Tibial nerve (tissue), 4 donors: ENCODE results near the gene LHFPL3.

ENCODE experiments used
- CTCF ChIP-seq, 5 experiments: fragments of 200-600 bp in 3 of 5; fragments of 450-650 bp in 2 of 5; sonication (generic) in 3 of 5; IDR thresholded peaks; one replicate each; pipeline ENCODE4 v1.5.1; 2016 to 2019; ENCODE audit warnings: antibody characterized with exemption in 5 of 5, mild to moderate bottlenecking in 3 of 5, moderate library complexity in 2 of 5
- EP300 ChIP-seq, 2 donors: sonication (generic); formaldehyde crosslinking; IDR thresholded peaks; one replicate each; pipeline ENCODE4 v1.6.1; 2017; ENCODE audit warnings: antibody characterized with exemption in 2 of 2, mild to moderate bottlenecking in 1 of 2
- POLR2A ChIP-seq, 2 donors: fragments of 450-650 bp; IDR thresholded peaks; one replicate each; pipeline ENCODE4 v1.6.1; 2017; ENCODE audit warnings: antibody characterized with exemption in 2 of 2, mild to moderate bottlenecking in 2 of 2, moderate library complexity in 2 of 2

DNA sequence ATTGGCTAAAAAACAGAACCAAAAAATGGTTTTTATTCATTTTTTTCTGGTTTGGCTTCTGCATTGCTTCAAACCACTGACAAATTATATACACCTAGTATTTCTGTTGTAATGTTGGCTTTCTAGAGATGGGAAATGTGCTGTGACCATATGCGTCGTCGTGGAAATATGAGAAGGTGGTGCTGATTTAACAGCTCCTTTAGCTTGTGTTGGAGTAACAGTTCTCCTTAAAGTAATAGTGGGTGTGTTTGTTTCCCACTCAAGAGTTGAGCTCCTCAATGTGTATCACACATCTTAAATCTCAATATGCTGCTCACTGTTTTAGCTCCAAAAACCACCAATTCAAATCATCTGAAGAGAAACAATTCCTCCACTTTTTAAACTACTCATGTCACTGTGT lies 196.4 kb downstream of the LHFPL3 start:
- TF ChIP-seq CTCF (IDR thresholded peaks at IDR 0.05) (no peak), EP300 (IDR thresholded peaks at IDR 0.05) (no peak), POLR2A (IDR thresholded peaks at IDR 0.05) (no peak)
